HG03469 (cell line): Measurements from ENCODE around the gene AGPAT3.

Experiments used
- ATAC-seq: cut with Tn5 transposase; IDR thresholded peaks from one replicate; pipeline ENCODE4 v1.9.1; 2021; ENCODE audit warnings: mild to moderate bottlenecking, moderate library complexity, moderate number of reproducible peaks; ENCODE audit not compliant: unreplicated experiment

Gene AGPAT3

GRCh38 chr21:43951911-43952703 lies 87.1 kb downstream of the AGPAT3 start:
- no peak for ATAC-seq

GRCh38 chr21:43953021-43953420 lies 88.0 kb downstream of the AGPAT3 start:
- no peak for ATAC-seq

- no peak for ATAC-seq
These were observed 89.0 kb downstream of the AGPAT3 start for GRCh38 chr21:43954042-43954441.

- no peak for ATAC-seq
These were observed 89.9 kb downstream of the AGPAT3 start for GRCh38 chr21:43954896-43955295.

- no peak for ATAC-seq
These were observed 91.1 kb downstream of the AGPAT3 start for GRCh38 chr21:43956019-43956669.

GRCh38 chr21:43956670-43957035 lies 91.6 kb downstream of the AGPAT3 start:
- no peak for ATAC-seq

GRCh38 chr21:43957128-43957571 lies 92.1 kb downstream of the AGPAT3 start:
- ATAC-seq = no peak

GRCh38 chr21:43957611-43958362 lies 92.8 kb downstream of the AGPAT3 start:
- no peak for ATAC-seq

GRCh38 chr21:43958364-43959158 lies 93.5 kb downstream of the AGPAT3 start:
- ATAC-seq = no peak

GRCh38 chr21:43959231-43960116 lies 94.5 kb downstream of the AGPAT3 start:
- ATAC-seq = no peak

- no peak for ATAC-seq
These were observed 96.4 kb downstream of the AGPAT3 start for GRCh38 chr21:43961382-43961909.

GRCh38 chr21:43965911-43966585 lies 101.0 kb downstream of the AGPAT3 start:
- no peak for ATAC-seq

GRCh38 chr21:43966946-43967512 lies 102.0 kb downstream of the AGPAT3 start:
- no peak for ATAC-seq

- ATAC-seq = no peak
These were observed 103.0 kb downstream of the AGPAT3 start for GRCh38 chr21:43967981-43968380.

- no peak for ATAC-seq
These were observed 103.5 kb downstream of the AGPAT3 start for GRCh38 chr21:43968410-43969114.

GRCh38 chr21:43969115-43969444 lies 104.1 kb downstream of the AGPAT3 start:
- no peak for ATAC-seq

- no peak for ATAC-seq
These were observed 105.5 kb downstream of the AGPAT3 start for GRCh38 chr21:43970551-43970950.
